WI38 (cell line): ENCODE measurements around the gene ATG7.

Experiments used
- H3K4me3 ChIP-seq: 2 replicates; pipeline ENCODE4 v1.5.1; 2011; ENCODE audit warnings: low read depth, mild to moderate bottlenecking, control low read depth, low read length
- CTCF ChIP-seq: IDR thresholded peaks from 2 replicates; pipeline ENCODE4 v1.5.1; 2012; ENCODE audit warnings: low read depth, mild to moderate bottlenecking, control low read depth, low read length

ATG7 gene

GRCh38 chr3:11356269-11356668, 84.1 kb downstream of the ATG7 start:
- H3K4me3 ChIP-seq, result no peak overlapping the region
- TF ChIP-seq CTCF, result no peak

GRCh38 chr3:11362600-11362999, 90.4 kb downstream of the ATG7 start:
- no peak for TF ChIP-seq CTCF
- H3K4me3 ChIP-seq, result no peak overlapping the region

DNA sequence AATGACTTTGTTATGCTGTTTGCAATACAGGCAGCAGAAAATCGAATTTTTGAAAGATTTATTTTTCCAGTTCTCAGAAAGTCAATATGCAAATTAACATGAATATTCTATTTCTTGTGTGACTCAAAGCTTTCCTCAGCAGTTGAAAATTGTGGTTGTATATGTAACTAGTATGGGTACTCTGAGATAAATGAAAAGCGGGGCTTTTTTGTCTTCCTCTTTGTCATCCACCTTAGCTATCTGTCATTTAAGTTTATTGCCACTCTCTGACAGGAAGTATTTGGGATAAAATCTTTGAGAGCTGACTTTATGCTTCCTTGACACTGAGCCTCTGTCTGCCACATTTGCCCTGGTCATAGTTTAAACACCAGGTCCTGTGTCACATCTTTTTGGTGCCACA, 91.5 kb downstream of the ATG7 start:
- no peak for TF ChIP-seq CTCF
- no peak overlapping the region for H3K4me3 ChIP-seq

GRCh38 chr3:11364181-11364580, 92.0 kb downstream of the ATG7 start:
- TF ChIP-seq CTCF, result no peak
- H3K4me3 ChIP-seq, result no peak overlapping the region

DNA sequence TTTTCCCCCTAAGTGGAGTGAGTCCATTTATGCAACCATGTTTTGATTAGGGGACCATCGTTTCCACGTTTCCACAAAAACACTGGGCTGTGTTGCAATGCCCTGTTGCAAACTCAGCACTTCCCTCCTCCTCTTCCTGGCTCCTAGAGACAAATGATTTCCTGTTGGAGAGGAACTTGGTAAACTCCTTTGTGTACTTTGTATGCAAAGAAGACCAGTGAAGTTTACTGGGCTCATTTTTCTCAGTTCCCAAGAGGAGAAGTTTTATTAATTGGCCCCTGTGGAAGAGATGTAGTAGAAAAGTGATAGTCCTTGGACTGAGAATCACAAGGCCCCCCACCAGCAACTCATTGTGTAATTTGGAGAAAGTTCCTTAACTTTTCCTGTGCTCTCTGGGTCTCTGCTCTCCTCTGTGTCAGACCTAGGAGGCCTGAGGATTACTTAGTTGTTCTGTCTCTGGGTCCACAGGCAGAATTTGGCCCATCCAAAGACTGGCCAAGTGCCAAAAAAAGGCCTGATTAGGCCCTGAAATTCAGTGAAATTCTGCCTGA, 95.0 kb downstream of the ATG7 start:
- H3K4me3 ChIP-seq, result no peak overlapping the region
- TF ChIP-seq CTCF, result no peak

- no peak overlapping the region for H3K4me3 ChIP-seq
- TF ChIP-seq CTCF, result no peak
Observed at GRCh38 chr3:11370191-11370590, 98.0 kb downstream of the ATG7 start.

DNA sequence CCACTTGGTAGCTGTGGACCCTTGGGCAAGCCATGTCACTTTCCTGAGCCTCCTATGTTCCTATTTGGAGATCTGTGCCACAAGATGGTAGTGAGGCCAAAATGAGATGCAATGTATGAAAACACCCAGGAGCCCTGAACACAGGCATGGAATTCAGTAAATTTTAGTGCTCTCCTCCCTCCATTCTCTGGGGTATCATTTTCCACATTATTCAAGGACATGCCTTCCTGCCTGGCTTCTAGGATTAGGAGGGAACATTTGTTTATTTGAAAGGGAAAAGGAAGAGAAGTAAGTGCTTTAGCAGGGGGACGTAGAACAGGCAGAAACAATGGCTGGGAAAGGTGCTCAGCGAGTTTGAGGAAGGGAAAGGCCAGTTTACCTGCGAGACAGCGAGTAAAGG, 98.8 kb downstream of the ATG7 start:
- no peak overlapping the region for H3K4me3 ChIP-seq
- TF ChIP-seq CTCF, result no peak
